Stimulated activated naive B cell treated with anti-CD40 and anti-IgM and Interleukin-4, amounts not matched to agents 10 μg/mL and 1 μg/mL and 100 μg/mL, for 72 hours (primary cell): Measurements from ENCODE around the gene TXNDC12.
"Not testable (repeated sequence)": the region's sequence is repeated elsewhere in the genome, so short reads cannot be mapped to it uniquely, and the experiment has no call there.

ENCODE experiments used
- ATAC-seq, 2 donors: fragments of 150-1000 bp; cut with Tn5 transposase; replicated peaks; 2 replicates each; pipeline ENCODE4 v1.10.0; 2021; ENCODE audit warnings: moderate library complexity in 1 of 2
- DNase-seq: peaks from one replicate; pipeline ENCODE4 v3.0.0; 2021
- H3K27ac Mint-ChIP-seq: one replicate; pipeline ENCODE4 v1.8.0; 2022; ENCODE audit warnings: mild to moderate bottlenecking, mixed read lengths
- H3K27me3 Mint-ChIP-seq, 2 donors: one replicate each; pipeline ENCODE4 v1.8.0; 2022; ENCODE audit warnings: mixed read lengths in 2 of 2
- H3K36me3 Mint-ChIP-seq, 2 donors: one replicate each; pipeline ENCODE4 v1.8.0; 2022; ENCODE audit warnings: mixed read lengths in 2 of 2, mild to moderate bottlenecking in 1 of 2
- H3K4me1 Mint-ChIP-seq, 2 donors: one replicate each; pipeline ENCODE4 v1.8.0; 2022; ENCODE audit warnings: mixed read lengths in 2 of 2, mild to moderate bottlenecking in 1 of 2
- H3K4me3 Mint-ChIP-seq, 2 donors: one replicate each; pipeline ENCODE4 v1.8.0; 2022; ENCODE audit warnings: mild to moderate bottlenecking in 2 of 2, mixed read lengths in 2 of 2, moderate library complexity in 1 of 2
- H3K9me3 Mint-ChIP-seq, 2 donors: one replicate each; pipeline ENCODE4 v1.8.0; 2022; ENCODE audit warnings: mixed read lengths in 2 of 2, mild to moderate bottlenecking in 1 of 2

Gene TXNDC12

DNA sequence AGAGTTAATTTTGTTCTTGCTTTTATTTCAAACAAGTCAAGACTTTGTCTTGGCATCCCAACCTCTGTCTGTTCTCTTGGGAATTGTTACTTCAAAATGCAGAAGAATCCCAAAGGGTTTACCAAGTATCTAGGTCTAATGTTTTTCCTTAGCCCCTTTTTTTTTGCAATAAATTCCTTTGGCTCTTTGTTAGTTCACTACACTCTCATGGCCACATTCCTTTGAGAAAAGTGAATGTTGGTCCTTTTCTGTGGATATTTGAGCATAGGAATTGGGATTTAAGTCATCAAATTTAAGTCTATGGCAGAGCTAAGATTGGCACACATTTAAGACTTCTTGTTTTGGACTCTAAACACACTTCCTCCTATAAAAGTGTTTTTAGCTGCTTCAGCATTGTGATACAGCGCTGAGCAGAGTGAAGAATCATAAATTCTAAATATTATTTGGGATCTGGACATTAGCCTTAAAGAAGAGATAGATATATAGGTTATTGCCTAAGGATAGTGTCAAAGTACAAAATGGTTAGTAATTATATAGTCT lies 3.0 kb upstream of the TXNDC12 start:
- no peak overlapping the region for H3K27ac Mint-ChIP-seq

DNA sequence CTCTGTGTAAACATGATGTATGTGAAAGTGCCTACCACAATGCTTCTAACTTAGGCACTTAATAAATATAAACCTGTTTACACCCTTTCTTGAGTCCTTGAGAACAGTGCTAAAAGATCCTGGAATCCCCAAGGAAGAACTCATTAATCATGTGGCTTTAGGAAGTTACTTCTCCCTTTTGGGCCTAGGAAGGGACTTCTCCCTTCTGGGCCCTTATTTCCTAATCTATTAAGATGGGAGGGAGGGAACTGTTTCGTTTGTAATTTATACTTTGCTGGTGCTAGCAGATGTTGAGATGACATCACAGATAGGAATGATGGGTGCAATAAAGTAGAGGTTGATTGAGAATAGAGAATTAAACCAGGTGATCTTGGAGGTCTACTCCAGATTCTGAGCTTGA lies 2.3 kb upstream of the TXNDC12 start:
- Mint-ChIP-seq H3K27me3 (no peaks in the 10 kb centered on the region), H3K27ac (peak overlapping the region; percentile 97), H3K4me1 (peaks cover 27 to 45% of the 10 kb centered on the region in 2 donors), H3K9me3 (no peaks in the 10 kb centered on the region), H3K4me3 (peak overlapping the region; percentile 83 to 98), H3K36me3 (peaks cover 1 to 27% of the 10 kb centered on the region in 2 donors)
- DNase-seq (no peak), ATAC-seq (no peak)

More for the DNA sequence above, 3.0 kb upstream of the TXNDC12 start:
- Mint-ChIP-seq H3K4me1 (peaks cover 27 to 39% of the 10 kb centered on the region in 2 donors), H3K9me3 (no peaks in the 10 kb centered on the region), H3K4me3 (peak overlapping the region; percentile 83 to 98), H3K27me3 (no peaks in the 10 kb centered on the region), H3K36me3 (peaks cover 6 to 28% of the 10 kb centered on the region in 2 donors)
- ATAC-seq: no peak
- no peak for DNase-seq

DNA sequence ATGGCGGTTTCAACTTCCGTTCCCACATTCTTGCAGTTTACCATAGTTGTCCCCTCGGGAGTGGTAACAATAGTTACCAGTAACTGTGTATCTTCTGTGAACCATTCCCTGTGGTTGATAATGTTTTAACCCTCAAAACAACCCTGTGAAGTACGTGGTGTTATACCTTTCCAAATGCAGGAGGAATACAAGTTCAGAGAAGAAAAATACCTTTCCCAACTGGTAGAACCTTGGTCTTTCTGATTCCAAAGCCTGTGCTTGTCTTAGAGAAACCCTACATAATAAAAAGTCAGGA lies 1.9 kb upstream of the TXNDC12 start:
- Mint-ChIP-seq H3K4me3 (peak overlapping the region; percentile 83 to 98), H3K4me1 (peaks cover 29 to 47% of the 10 kb centered on the region in 2 donors), H3K27ac (peak overlapping the region; percentile 97), H3K36me3 (peaks cover 0 to 29% of the 10 kb centered on the region in 2 donors), H3K9me3 (no peaks in the 10 kb centered on the region), H3K27me3 (no peaks in the 10 kb centered on the region)
- no peak for DNase-seq
- ATAC-seq: no peak

DNA sequence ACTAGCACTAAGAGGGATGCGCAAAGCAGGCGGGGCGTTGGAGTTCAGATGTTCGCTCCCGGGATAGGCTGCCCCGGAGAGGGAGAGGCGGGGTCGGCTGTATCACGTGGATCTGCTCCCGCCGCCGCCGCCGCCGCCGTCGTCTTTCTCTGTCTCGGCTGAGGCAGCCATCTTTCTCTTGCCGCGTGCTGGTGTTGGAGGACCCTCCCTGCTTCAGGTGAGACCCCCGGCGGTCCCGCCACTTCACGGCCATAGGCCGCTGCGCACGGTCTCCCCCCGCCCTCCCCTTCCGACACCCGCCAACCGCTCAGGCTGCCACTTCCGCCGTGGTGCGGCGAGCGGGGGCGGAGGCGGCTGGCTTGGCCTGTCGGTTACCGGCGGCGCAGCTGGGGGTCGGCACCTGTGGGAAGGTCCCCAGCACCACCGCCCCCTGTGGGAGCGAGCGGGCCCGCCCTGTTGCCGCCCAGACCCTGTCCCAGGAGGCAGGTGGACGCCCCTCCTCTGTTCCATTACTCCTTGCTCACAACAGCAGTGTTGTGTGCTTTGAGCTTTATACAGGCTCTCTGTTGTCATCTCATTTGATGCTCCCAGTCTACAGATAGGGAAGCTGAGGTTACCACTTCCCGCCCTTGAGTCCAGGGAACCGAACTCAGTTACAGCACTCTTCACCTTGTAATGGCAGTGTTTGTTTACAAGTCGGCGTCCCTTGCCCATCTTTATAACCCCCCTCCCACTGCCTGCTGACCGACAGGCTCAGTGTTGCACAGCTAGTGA lies 1.4 kb upstream of the TXNDC12 start, which contains the start of gene BTF3L4:
Gene BTF3L4 (plus strand): TSS at position 133 of the 774 bp plus-strand sequence. CDS start 3,553 bp downstream, outside the sequence.
- DNase-seq: peak; percentile 93
- peaks cover 29 to 47% of the 10 kb centered on the region in 2 donors for H3K4me1 Mint-ChIP-seq
- H3K27ac Mint-ChIP-seq: peak within 1 kb of the TSS; percentile 97
- peak; percentile 90 to 93 for ATAC-seq
- no peaks in the 10 kb centered on the region for H3K27me3 Mint-ChIP-seq
- H3K4me3 Mint-ChIP-seq: peak within 1 kb of the TSS; percentile 83 to 98
- peaks cover 0 to 27% of the 10 kb centered on the region in 2 donors for H3K36me3 Mint-ChIP-seq
- H3K9me3 Mint-ChIP-seq: no peaks in the 10 kb centered on the region

DNA sequence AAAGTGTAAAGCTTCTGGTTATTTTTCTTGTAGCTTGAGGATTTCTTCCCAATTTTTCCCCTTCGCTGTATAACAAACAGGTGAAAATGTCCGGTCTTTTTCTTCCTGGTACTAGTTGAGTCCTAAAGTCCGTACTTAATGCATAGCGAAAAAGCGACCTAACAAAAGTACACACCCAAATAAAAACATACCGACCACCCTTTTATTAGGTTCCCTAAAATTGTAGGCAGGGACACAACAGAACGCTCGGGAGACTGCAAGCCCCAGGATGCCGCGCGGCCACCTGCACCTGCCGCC lies 823 bp upstream of the TXNDC12 start:
- no peaks in the 10 kb centered on the region for H3K9me3 Mint-ChIP-seq
- H3K27me3 Mint-ChIP-seq: no peaks in the 10 kb centered on the region
- DNase-seq (no peak), ATAC-seq (peak in 1 of 2 donors; percentile 0)
- H3K4me3 Mint-ChIP-seq: peak overlapping the region; percentile 83 to 98
- H3K36me3 Mint-ChIP-seq: peaks cover 0 to 26% of the 10 kb centered on the region in 2 donors
- peak overlapping the region; percentile 97 for H3K27ac Mint-ChIP-seq
- peaks cover 29 to 47% of the 10 kb centered on the region in 2 donors for H3K4me1 Mint-ChIP-seq

DNA sequence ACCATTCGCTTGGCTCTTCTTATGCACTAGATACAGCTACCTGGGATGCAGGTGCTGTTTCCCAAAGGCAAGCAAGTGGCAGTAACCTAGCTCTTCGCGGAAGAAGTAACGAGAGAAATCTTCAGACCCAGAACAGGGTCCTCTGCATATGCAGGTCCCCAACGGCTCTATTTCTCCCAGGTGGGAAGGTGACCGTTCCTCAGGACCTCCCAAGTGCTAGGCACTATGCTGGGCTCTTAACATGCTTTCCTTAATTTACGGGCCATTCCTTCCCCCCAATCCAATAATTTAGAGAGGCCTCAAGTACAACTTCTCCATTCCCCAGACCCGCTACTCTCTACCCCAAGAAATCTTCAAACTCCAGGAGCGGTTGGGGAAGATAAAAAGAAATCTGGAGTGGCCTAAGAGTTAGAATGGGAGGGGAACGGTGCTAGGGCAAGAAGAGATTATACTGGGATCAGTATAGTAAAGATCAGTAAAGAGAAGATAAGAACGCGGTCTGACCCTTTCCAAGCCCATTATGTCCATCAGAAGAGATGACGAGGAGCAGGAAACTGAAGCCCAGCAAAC lies 410 bp downstream of the TXNDC12 start:
- Mint-ChIP-seq H3K9me3 (no peaks in the 10 kb centered on the region), H3K4me1 (peaks cover 28 to 47% of the 10 kb centered on the region in 2 donors), H3K36me3 (peaks cover 0 to 22% of the 10 kb centered on the region in 2 donors), H3K4me3 (peak overlapping the region; percentile 83 to 98), H3K27ac (peak overlapping the region; percentile 97), H3K27me3 (no peaks in the 10 kb centered on the region)
- ATAC-seq: no peak
- no peak for DNase-seq

DNA sequence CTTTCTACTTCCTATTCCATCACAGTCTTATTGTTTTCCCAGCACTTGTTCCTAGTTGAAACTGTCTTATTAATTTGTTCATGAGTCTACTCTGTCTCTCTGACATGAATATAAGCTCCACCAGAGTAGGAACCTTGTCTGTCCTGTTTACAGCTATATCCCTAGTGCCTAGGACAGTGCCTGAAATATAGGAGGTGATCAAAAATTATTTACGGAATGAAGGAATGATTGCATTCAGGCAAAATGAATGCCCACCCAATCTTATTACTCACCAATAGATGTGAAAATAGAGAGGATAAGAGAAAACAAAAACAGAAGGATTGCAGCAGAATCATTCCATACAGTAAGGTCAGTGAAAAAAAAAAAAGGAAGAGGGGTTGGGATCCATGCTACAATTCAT lies 1.1 kb downstream of the TXNDC12 start:
- Mint-ChIP-seq H3K27me3 (no peaks in the 10 kb centered on the region), H3K27ac (no peak overlapping the region), H3K9me3 (no peaks in the 10 kb centered on the region), H3K4me1 (peaks cover 25 to 42% of the 10 kb centered on the region in 2 donors), H3K36me3 (peaks cover 0 to 19% of the 10 kb centered on the region in 2 donors), H3K4me3 (peak overlapping the region; percentile 83 to 98)
- ATAC-seq: no peak
- DNase-seq: no peak

DNA sequence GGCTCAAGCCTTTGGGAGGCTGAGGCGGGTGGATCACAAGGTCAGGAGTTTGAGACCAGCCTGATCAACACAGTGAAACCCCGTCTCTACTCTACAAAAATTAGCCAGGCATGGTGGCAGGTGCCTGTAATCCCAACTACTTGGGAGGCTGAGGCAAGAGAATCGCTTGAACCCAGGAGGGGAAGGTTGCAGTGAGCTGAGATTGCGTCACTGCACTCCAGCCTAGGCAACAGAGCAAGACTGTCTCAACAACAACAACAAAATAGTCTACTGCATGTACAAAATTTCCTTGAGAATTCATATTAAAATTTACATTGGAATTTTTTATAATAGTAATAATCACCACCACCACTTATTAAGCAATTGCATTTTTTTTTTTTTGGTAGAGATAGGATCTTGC lies 5.7 kb downstream of the TXNDC12 start:
- not testable (repeated sequence) for H3K27me3 Mint-ChIP-seq, DNase-seq

DNA sequence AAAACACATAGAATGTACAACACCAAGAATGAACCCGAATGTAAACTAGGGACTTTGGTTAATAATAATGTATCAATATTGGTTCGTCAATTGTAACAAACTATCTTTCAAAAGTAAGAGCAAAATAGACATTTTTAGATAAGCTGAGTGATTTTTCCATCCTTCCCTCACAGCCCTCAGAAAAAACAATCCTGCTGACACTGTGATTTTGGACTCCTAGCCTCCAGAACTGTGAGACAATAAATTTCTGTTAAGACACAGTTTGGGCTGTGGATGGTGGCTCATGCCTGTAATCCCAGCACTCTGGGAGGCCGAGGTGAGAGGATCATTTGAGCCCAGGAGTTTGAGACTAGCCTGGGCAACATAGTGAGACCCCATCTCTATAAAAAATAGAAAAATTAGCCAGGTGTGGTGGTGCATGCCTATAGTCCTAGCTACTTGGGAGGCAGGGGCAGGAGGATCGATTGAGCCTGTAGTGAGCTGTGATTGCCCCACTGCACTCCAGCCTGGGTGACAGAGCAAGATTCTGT lies 9.3 kb downstream of the TXNDC12 start:
- not testable (repeated sequence) for ATAC-seq, H3K27me3 Mint-ChIP-seq, DNase-seq

More for the DNA sequence above, 5.7 kb downstream of the TXNDC12 start:
- ATAC-seq, H3K4me3 Mint-ChIP-seq, H3K27ac Mint-ChIP-seq, H3K9me3 Mint-ChIP-seq: not testable (repeated sequence)
- Mint-ChIP-seq H3K36me3 (peaks cover 17 to 41% of the 10 kb centered on the region in 2 donors), H3K4me1 (peaks cover 18 to 20% of the 10 kb centered on the region in 2 donors)

DNA sequence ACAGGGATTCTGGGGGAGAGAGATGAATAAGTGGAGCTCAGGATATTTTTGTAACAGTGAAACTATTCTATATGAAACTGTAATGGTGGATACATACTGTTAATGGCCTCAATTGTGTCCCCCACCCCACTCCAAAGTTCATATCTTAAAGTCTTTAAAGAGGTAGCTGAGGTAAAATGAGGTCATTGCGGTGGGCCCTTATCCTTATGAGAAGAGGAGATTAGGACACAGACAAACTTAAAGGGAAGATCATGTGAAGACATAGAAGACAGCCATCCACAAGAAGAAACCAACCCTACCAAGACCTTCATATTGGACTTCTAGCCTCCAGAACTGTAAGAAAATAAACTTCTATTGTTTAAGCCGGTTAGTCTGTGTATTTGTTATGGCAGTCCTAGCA lies 9.8 kb downstream of the TXNDC12 start:
- H3K9me3 Mint-ChIP-seq: no peaks in the 10 kb centered on the region
- ATAC-seq (no peak), DNase-seq (no peak)
- H3K4me3 Mint-ChIP-seq: no peak overlapping the region
- peaks cover 22 to 38% of the 10 kb centered on the region in 2 donors for H3K36me3 Mint-ChIP-seq
- peaks cover 0 to 12% of the 10 kb centered on the region in 2 donors for H3K4me1 Mint-ChIP-seq
- no peaks in the 10 kb centered on the region for H3K27me3 Mint-ChIP-seq
- no peak overlapping the region for H3K27ac Mint-ChIP-seq

More for the DNA sequence above, 9.3 kb downstream of the TXNDC12 start:
- not testable (repeated sequence) for H3K9me3 Mint-ChIP-seq, H3K27ac Mint-ChIP-seq, H3K4me3 Mint-ChIP-seq
- H3K36me3 Mint-ChIP-seq: peaks cover 22 to 38% of the 10 kb centered on the region in 2 donors
- H3K4me1 Mint-ChIP-seq: peaks cover 0 to 12% of the 10 kb centered on the region in 2 donors

DNA sequence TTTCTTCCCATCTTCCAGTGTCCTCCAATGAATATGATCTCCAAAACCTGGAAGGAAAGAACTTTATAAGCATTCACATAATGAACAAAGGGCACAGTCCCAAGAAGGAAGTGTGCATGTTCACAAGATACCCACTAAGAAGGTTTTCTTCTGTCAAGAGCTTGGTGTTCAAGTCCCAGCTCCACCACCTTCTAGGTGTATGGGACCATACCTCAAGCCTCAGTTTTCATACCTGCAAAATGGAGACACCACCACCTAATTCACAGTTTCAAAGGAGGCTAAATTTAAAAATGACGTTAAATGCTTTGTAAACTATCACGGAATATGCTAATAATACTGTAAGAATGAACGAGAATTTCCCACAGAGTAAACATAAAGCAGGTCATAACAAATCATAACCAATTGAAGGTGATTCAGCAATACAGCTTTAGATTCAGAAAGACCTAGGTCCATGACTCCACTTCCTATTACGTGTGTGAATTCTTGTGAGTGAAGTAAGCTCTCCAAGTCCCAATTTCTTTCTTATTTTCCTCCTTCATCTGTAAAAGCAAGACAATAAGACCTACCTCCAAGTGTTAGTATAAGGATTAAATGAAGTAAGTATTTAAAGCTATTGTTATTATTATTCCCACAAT lies 13.3 kb downstream of the TXNDC12 start:
- DNase-seq (no peak), ATAC-seq (no peak)
- Mint-ChIP-seq H3K4me3 (no peak overlapping the region), H3K4me1 (peaks cover 0 to 7% of the 10 kb centered on the region in 2 donors), H3K27ac (no peak overlapping the region), H3K27me3 (no peaks in the 10 kb centered on the region), H3K9me3 (no peaks in the 10 kb centered on the region), H3K36me3 (peaks cover 35 to 44% of the 10 kb centered on the region in 2 donors)

DNA sequence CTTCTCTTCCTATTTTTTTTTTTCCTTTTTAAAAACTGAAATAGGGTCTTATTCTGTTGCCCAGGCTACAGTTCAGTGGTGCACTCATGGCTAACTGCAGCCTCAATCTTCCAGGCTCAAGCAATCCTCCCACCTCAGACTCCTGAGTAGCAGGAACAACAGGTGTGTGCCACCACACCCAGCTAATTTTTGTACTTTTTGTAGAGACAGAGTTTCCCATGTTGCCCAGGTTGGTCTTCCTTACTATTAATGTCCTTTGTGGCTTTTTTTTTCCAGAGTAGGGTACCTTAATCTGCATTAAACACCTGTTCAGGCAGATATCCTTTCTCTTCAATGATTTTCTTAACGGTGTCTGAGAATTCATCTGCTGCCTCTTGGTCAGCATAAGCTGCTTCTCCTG lies 17.1 kb downstream of the TXNDC12 start:
- no peak for ATAC-seq
- Mint-ChIP-seq H3K36me3 (peaks cover 23 to 28% of the 10 kb centered on the region in 2 donors), H3K27me3 (no peaks in the 10 kb centered on the region), H3K27ac (no peak overlapping the region), H3K9me3 (no peaks in the 10 kb centered on the region), H3K4me3 (no peak overlapping the region), H3K4me1 (peaks cover 0 to 6% of the 10 kb centered on the region in 2 donors)
- no peak for DNase-seq

DNA sequence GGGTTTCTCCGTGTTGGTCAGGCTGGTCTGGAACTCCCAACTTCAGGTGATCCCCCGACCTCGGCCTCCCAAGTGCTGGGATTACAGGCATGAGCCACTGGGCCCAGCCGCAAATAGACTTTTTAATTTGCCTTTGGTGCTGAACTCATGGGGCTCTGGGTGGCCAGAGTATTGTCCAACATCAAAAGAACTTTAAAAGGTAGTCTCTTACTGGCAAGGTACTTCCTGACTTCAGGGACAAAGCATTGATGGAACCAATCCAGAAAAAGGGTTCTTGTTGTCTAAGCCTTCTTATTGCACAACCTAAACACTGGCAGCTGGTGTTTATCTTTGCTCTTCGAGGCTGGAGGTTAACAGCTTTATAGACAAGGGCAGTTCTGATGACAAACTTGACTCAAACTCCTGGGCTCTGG lies 17.6 kb downstream of the TXNDC12 start:
- Mint-ChIP-seq H3K9me3 (no peaks in the 10 kb centered on the region), H3K27ac (no peak overlapping the region), H3K27me3 (no peaks in the 10 kb centered on the region), H3K4me3 (no peak overlapping the region), H3K4me1 (peaks cover 0 to 8% of the 10 kb centered on the region in 2 donors), H3K36me3 (peaks cover 28 to 31% of the 10 kb centered on the region in 2 donors)
- ATAC-seq (no peak), DNase-seq (no peak)

DNA sequence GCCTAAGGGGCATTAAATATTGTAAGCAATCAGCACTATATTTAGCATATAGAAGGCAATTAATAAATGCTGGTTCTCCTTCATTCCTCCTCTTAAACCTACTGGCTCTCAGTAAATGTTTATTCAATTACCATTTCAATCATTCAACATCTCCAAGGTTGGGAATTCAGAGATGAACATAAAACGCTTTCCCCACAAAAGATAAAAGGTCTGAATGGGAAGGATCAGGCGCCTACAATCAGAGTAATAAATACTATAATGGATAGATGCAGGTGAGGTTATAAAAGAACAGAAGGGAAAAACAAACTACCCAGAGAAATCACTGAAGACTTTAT lies 21.0 kb downstream of the TXNDC12 start:
- no peak for ATAC-seq
- no peaks in the 10 kb centered on the region for H3K27me3 Mint-ChIP-seq
- no peaks in the 10 kb centered on the region for H3K9me3 Mint-ChIP-seq
- peaks cover 26 to 45% of the 10 kb centered on the region in 2 donors for H3K36me3 Mint-ChIP-seq
- peak overlapping the region; percentile 93 to 95 for H3K4me3 Mint-ChIP-seq
- H3K27ac Mint-ChIP-seq: peak overlapping the region; percentile 99
- peaks cover 16 to 35% of the 10 kb centered on the region in 2 donors for H3K4me1 Mint-ChIP-seq
- no peak for DNase-seq
